Panc1 (cell line): ENCODE results near the gene TMEM256.

Experiments
- CTCF ChIP-seq: fragments of 450-650 bp; IDR thresholded peaks from 2 replicates; pipeline ENCODE4 v1.5.1; 2017; ENCODE audit warnings: mild to moderate bottlenecking
- POLR2AphosphoS5 ChIP-seq: IDR thresholded peaks from 2 replicates; pipeline ENCODE4 v1.6.1; 2012; ENCODE audit warnings: mild to moderate bottlenecking, low read depth, low read length, moderate library complexity
- REST ChIP-seq, 2 experiments: IDR thresholded peaks; 2 replicates each; pipeline ENCODE4 v1.6.1; 2011 to 2012; ENCODE audit warnings: low read depth in 2 of 2, control low read depth in 1 of 2, low read length in 1 of 2, mild to moderate bottlenecking in 1 of 2, moderate library complexity in 1 of 2; ENCODE audit not compliant: insufficient read depth in 1 of 2
- SIN3A ChIP-seq: IDR thresholded peaks from 2 replicates; pipeline ENCODE4 v1.6.1; 2012; ENCODE audit warnings: low read depth, mild to moderate bottlenecking, low read length, moderate library complexity, borderline replicate concordance; ENCODE audit not compliant: insufficient read depth
- TCF7L2 ChIP-seq: IDR thresholded peaks from 2 replicates; pipeline ENCODE4 v1.6.1; 2011; ENCODE audit warnings: mild to moderate bottlenecking, low read depth, low read length, inconsistent platforms

GRCh38 chr17:7431231-7431630, 27.3 kb upstream of the TMEM256 start:
- no peak for TF ChIP-seq CTCF
- TF ChIP-seq POLR2AphosphoS5 = no peak
- no peak for TF ChIP-seq REST (IDR thresholded peaks at IDR 0.05; ENCODE audit: insufficient read depth in 1 of 2, low read depth in 2 of 2, low read length in 1 of 2)
- no peak for TF ChIP-seq SIN3A
- TF ChIP-seq TCF7L2 = no peak
